GM23248 (cell line): ENCODE measurements around the gene ELP5. TPM values are rescaled to one million over a fixed set of nuclear protein-coding genes. Genes with fewer than 3 reads are reported as not detected.

Experiments
- DNase-seq: peaks from one replicate; pipeline ENCODE4 v3.0.0-alpha.2; 2015
- H2AFZ ChIP-seq: fragments of 200-600 bp; sonication (generic); 2 replicates; pipeline ENCODE4 v1.6.1; 2016; ENCODE audit warnings: antibody characterized with exemption
- H3F3A ChIP-seq: fragments of 200-600 bp; sonication (generic); 2 replicates; pipeline ENCODE4 v1.6.1; 2016; ENCODE audit warnings: mild to moderate bottlenecking, antibody characterized with exemption, mixed run types; ENCODE audit not compliant: insufficient read depth
- H3K27ac ChIP-seq: fragments of 200-600 bp; sonication (generic); 2 replicates; pipeline ENCODE4 v1.5.1; 2016; ENCODE audit warnings: mild to moderate bottlenecking
- H3K27me3 ChIP-seq: fragments of 200-600 bp; sonication (generic); replicated peaks from 2 replicates; pipeline ENCODE4 v1.6.1; 2016; ENCODE audit warnings: mild to moderate bottlenecking; ENCODE audit not compliant: insufficient read depth
- H3K36me3 ChIP-seq: fragments of 200-600 bp; sonication (generic); 2 replicates; pipeline ENCODE4 v1.6.1; 2016; ENCODE audit warnings: low read depth, mild to moderate bottlenecking
- H3K4me1 ChIP-seq: fragments of 200-600 bp; sonication (generic); 2 replicates; pipeline ENCODE4 v1.6.1; 2016; ENCODE audit warnings: mild to moderate bottlenecking; ENCODE audit not compliant: insufficient read depth
- H3K4me2 ChIP-seq: fragments of 200-600 bp; sonication (generic); one replicate; pipeline ENCODE4 v1.6.1; 2016; ENCODE audit warnings: mild to moderate bottlenecking; ENCODE audit not compliant: unreplicated experiment
- H3K4me3 ChIP-seq: fragments of 200-600 bp; sonication (generic); 2 replicates; pipeline ENCODE4 v1.5.1; 2016; ENCODE audit warnings: mild to moderate bottlenecking
- H3K79me2 ChIP-seq: fragments of 200-600 bp; sonication (generic); 2 replicates; pipeline ENCODE4 v1.6.1; 2016; ENCODE audit warnings: mild to moderate bottlenecking; ENCODE audit not compliant: insufficient read depth
- H3K9ac ChIP-seq: fragments of 200-600 bp; sonication (generic); 2 replicates; pipeline ENCODE4 v1.6.1; 2016; ENCODE audit warnings: mild to moderate bottlenecking
- H3K9me2 ChIP-seq: fragments of 200-600 bp; sonication (generic); 2 replicates; pipeline ENCODE4 v1.6.1; 2016; ENCODE audit warnings: mixed run types, mild to moderate bottlenecking, moderate library complexity; ENCODE audit not compliant: insufficient read depth
- H3K9me3 ChIP-seq: fragments of 200-600 bp; sonication (generic); one replicate; pipeline ENCODE4 v1.6.1; 2017; ENCODE audit warnings: low read depth
- H4K20me1 ChIP-seq: fragments of 200-600 bp; sonication (generic); 2 replicates; pipeline ENCODE4 v1.6.0; 2016; ENCODE audit not compliant: insufficient read depth
- EZH2 ChIP-seq: fragments of 200-600 bp; sonication (generic); IDR thresholded peaks from 2 replicates; pipeline ENCODE4 v1.6.1; 2018; ENCODE audit warnings: antibody characterized with exemption, mild to moderate bottlenecking; ENCODE audit not compliant: insufficient read depth, poor library complexity, severe bottlenecking
- EZH2phosphoT487 ChIP-seq: fragments of 200-600 bp; sonication (generic); IDR thresholded peaks from 2 replicates; pipeline ENCODE4 v1.6.1; 2018; ENCODE audit warnings: antibody characterized with exemption, moderate library complexity, mild to moderate bottlenecking, low read depth; ENCODE audit not compliant: insufficient read depth
- WGBS, 2 experiments: methylation state at CpG; one replicate each; pipeline ENCODE4 v1.1.6; 2015 to 2017; ENCODE audit warnings: low lambda C conversion rate in 2 of 2, low coverage in 1 of 2; ENCODE audit errors: missing lambda C conversion rate in 2 of 2; 5-methylcytosine and 5-hydroxymethylcytosine counted together
- in situ Hi-C: fragments of 300-500 bp; cut with MboI; formaldehyde crosslinking; loops from 2 replicates; pipeline ENCODE4 v1.15.0; 2020
- polyA plus RNA-seq: library from polyadenylated mRNA; unstranded; fragments of >200 nt; fragmentation: Nextera tagmentation; extraction: Ambion mirVana; gene quantifications from 2 replicates; pipeline ENCODE4 v1.2.1, GENCODE V29; 2016
- total RNA-seq: library from RNA; depleted of rRNA; stranded (reverse); fragments of >200 nt; shearing (Covaris generic); gene quantifications from 2 replicates; pipeline ENCODE4 v1.2.3, GENCODE V29; 2014

ELP5 gene
- total and polyA plus RNA-seq, 2 experiments from 2014 or later: 32.9 to 34.8 TPM

DNA sequence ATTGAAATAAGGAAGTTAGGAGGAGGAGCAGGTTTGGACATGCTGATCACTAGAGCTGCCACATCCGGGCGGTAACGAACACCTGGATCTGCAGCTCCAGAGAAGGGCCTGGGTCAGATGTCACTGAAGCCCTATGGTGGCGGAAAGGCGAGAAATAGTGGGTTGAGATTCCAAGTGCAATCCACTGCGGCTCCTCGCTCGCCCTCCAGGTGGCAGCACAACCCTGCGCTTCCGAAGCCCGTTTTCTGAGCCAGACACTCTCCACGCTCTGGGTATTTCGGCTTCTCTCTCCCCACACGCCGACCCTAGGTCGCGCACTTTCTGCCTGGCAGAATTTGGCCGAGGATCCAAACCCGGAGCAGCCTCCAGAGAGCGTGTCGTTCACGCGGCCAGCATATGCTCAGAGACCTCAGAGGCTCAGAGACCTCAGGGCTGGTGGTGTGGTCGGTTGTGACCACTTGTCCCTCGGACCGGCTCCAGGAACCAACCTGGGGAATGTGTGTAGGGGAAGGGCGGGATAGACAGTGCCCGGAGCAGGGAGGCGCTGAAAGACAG, 28.6 kb downstream of the ELP5 start:
- peak overlapping the region; percentile 57 for H3K27ac ChIP-seq
- no peaks in the 10 kb centered on the region for H3K79me2 ChIP-seq
- H3K4me1 ChIP-seq: no peaks in the 10 kb centered on the region
- H2AFZ ChIP-seq: peak overlapping the region; percentile 78
- WGBS, 2 experiments: 1 to 3% methylated on average over 29 of the region's 29 CpGs
- H3K27me3 ChIP-seq: no peaks in the 10 kb centered on the region; the same call in 1 of the 2 replicates
- no peaks in the 10 kb centered on the region for H3K9me2 ChIP-seq
- peak overlapping the region; percentile 74 for H3K9ac ChIP-seq
- H3K36me3 ChIP-seq: no peaks in the 10 kb centered on the region
- no peaks in the 10 kb centered on the region for H4K20me1 ChIP-seq
- no peaks in the 10 kb centered on the region for H3K9me3 ChIP-seq
- peak overlapping the region; percentile 92 for H3K4me2 ChIP-seq
- H3K4me3 ChIP-seq: peak overlapping the region; percentile 70
- no peak for TF ChIP-seq EZH2
- no peak for TF ChIP-seq EZH2phosphoT487
- in situ Hi-C loops: no loop called here
- DNase-seq: peak; percentile 89
- H3F3A ChIP-seq: peaks cover 6% of the 10 kb centered on the region; the same call in 1 of the 2 replicates

- WGBS, 2 experiments: 3 to 4% methylated on average over 53 to 66 of the region's 71 CpGs
- peaks cover 6% of the 10 kb centered on the region; the same call in 1 of the 2 replicates for H3F3A ChIP-seq
- H3K27ac ChIP-seq: peak within 1 kb of the TSS; percentile 57
- H3K9ac ChIP-seq: peak within 1 kb of the TSS; percentile 74
- TF ChIP-seq EZH2: no peak
- TF ChIP-seq EZH2phosphoT487: no peak
- in situ Hi-C loops: no loop called here
- H3K9me2 ChIP-seq: no peaks in the 10 kb centered on the region
- no peaks in the 10 kb centered on the region for H3K9me3 ChIP-seq
- H3K4me3 ChIP-seq: peak within 1 kb of the TSS; percentile 70
- no peaks in the 10 kb centered on the region for H3K4me1 ChIP-seq
- H2AFZ ChIP-seq: peak within 1 kb of the TSS; percentile 78
- H3K36me3 ChIP-seq: no peaks in the 10 kb centered on the region
- H3K4me2 ChIP-seq: peak within 1 kb of the TSS; percentile 92
- no peaks in the 10 kb centered on the region for H4K20me1 ChIP-seq
- peak; percentile 97 for DNase-seq
- H3K79me2 ChIP-seq: no peaks in the 10 kb centered on the region
- peaks cover under 1% of the 10 kb centered on the region; the same call in 1 of the 2 replicates for H3K27me3 ChIP-seq
Measured at GRCh38 chr17:7281074-7281952, 29.3 kb downstream of the ELP5 start, which contains the start of gene SLC2A4. TSS of gene SLC2A4 (plus strand) at chr17:7281718. CDS start at chr17:7281935, 217 bp downstream.

GRCh38 chr17:7281953-7282751, 30.1 kb downstream of the ELP5 start:
- Histone ChIP-seq H3K9ac (no peak overlapping the region), H2AFZ (peak overlapping the region; percentile 78; the same call in 1 of the 2 replicates), H3K27me3 (peaks cover 9% of the 10 kb centered on the region; the same call in 1 of the 2 replicates), H3K9me3 (no peaks in the 10 kb centered on the region), H3K4me3 (peak overlapping the region; percentile 70), H3K9me2 (no peaks in the 10 kb centered on the region), H3K4me2 (peak overlapping the region; percentile 92), H3K79me2 (no peaks in the 10 kb centered on the region), H4K20me1 (no peaks in the 10 kb centered on the region), H3K36me3 (no peaks in the 10 kb centered on the region), H3K4me1 (no peaks in the 10 kb centered on the region), H3K27ac (no peak overlapping the region), H3F3A (peaks cover 6% of the 10 kb centered on the region; the same call in 1 of the 2 replicates)
- 15% methylated on average over 39 to 42 of the region's 43 CpGs for WGBS, 2 experiments
- no peak for TF ChIP-seq EZH2phosphoT487
- no peak for TF ChIP-seq EZH2
- DNase-seq: no peak
- in situ Hi-C loops: no loop called here

DNA sequence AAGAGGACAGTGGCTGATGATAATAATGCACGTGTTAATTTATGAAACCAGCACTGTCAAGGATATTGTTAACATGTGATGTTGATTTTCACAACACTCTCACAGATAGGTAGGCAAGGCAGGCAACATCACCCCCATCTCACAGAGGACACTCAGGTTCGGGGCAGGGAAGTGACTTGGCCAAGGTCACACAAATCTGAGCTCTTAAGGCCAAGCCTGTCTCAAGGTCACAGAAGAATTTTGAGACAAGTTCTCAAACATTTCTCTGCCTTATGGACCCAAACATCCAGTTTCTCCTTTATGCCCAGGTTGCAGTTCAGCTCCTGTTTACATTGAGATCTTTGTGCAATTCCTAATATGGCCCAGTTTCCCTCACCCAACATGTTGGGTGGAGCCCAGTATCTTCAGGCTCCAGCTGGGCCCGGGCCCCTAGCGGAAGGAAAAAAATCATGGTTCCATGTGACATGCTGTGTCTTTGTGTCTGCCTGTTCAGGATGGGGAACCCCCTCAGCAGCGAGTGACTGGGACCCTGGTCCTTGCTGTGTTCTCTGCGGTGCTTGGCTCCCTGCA, 30.8 kb downstream of the ELP5 start:
- no peaks in the 10 kb centered on the region for H3K9me2 ChIP-seq
- H3K27me3 ChIP-seq: peaks cover 16% of the 10 kb centered on the region; the same call in 1 of the 2 replicates
- H3K36me3 ChIP-seq: no peaks in the 10 kb centered on the region
- no peak overlapping the region for H3K9ac ChIP-seq
- in situ Hi-C loops: no loop called here
- H3F3A ChIP-seq: peaks cover 6% of the 10 kb centered on the region; the same call in 1 of the 2 replicates
- WGBS, 2 experiments: 32 to 48% methylated on average over 6 of the region's 6 CpGs
- no peaks in the 10 kb centered on the region for H3K4me1 ChIP-seq
- TF ChIP-seq EZH2phosphoT487 (no peak), EZH2 (no peak)
- no peak overlapping the region for H3K4me3 ChIP-seq
- no peak overlapping the region for H3K4me2 ChIP-seq
- no peaks in the 10 kb centered on the region for H3K9me3 ChIP-seq
- no peaks in the 10 kb centered on the region for H4K20me1 ChIP-seq
- no peak overlapping the region for H3K27ac ChIP-seq
- DNase-seq: peak; percentile 41
- H3K79me2 ChIP-seq: no peaks in the 10 kb centered on the region
- no peak overlapping the region for H2AFZ ChIP-seq
